GM21529 (cell line): Measurements from ENCODE around the gene LRRC75B.

Experiments used
- ATAC-seq: cut with Tn5 transposase; IDR thresholded peaks from one replicate; pipeline ENCODE4 v1.9.1; 2021; ENCODE audit not compliant: unreplicated experiment

The LRRC75B gene

GRCh38 chr22:24587948-24588347 lies 4.9 kb downstream of the LRRC75B start:
- no peak for ATAC-seq

- ATAC-seq = no peak
Observed at GRCh38 chr22:24587251-24587650, 5.6 kb downstream of the LRRC75B start.

- ATAC-seq = no peak
Observed at GRCh38 chr22:24585927-24586546, 6.8 kb downstream of the LRRC75B start.

- no peak for ATAC-seq
Observed at GRCh38 chr22:24585461-24585860, 7.4 kb downstream of the LRRC75B start.

GRCh38 chr22:24584871-24585411 lies 7.9 kb downstream of the LRRC75B start:
- no peak for ATAC-seq

- ATAC-seq = no peak
Observed at GRCh38 chr22:24584166-24584790, 8.6 kb downstream of the LRRC75B start.

- ATAC-seq = no peak
Observed at GRCh38 chr22:24583221-24584165, 9.4 kb downstream of the LRRC75B start.

- no peak for ATAC-seq
Observed at GRCh38 chr22:24582056-24582814, 10.6 kb downstream of the LRRC75B start.

GRCh38 chr22:24580276-24580675 lies 12.6 kb downstream of the LRRC75B start:
- ATAC-seq = no peak

- no peak for ATAC-seq
Observed at GRCh38 chr22:24579258-24579601, 13.6 kb downstream of the LRRC75B start.

GRCh38 chr22:24578355-24579257 lies 14.3 kb downstream of the LRRC75B start:
- no peak for ATAC-seq

- no peak for ATAC-seq
Observed at GRCh38 chr22:24576778-24577177, 16.1 kb downstream of the LRRC75B start.

- no peak for ATAC-seq
Observed at GRCh38 chr22:24571266-24571665, 21.6 kb downstream of the LRRC75B start.

GRCh38 chr22:24567668-24568067 lies 25.2 kb downstream of the LRRC75B start:
- ATAC-seq = no peak

GRCh38 chr22:24566899-24567511 lies 25.9 kb downstream of the LRRC75B start:
- ATAC-seq = no peak

GRCh38 chr22:24565077-24565476 lies 27.8 kb downstream of the LRRC75B start:
- no peak for ATAC-seq

GRCh38 chr22:24564376-24565058 lies 28.4 kb downstream of the LRRC75B start:
- ATAC-seq = no peak

GRCh38 chr22:24563246-24563645 lies 29.6 kb downstream of the LRRC75B start:
- ATAC-seq = no peak

GRCh38 chr22:24559471-24559870 lies 33.4 kb downstream of the LRRC75B start:
- no peak for ATAC-seq
